ENCODE measurements around the gene PRLR. TPM values are rescaled to one million over a fixed set of nuclear protein-coding genes. Genes with fewer than 3 reads are reported as not detected.

The PRLR gene
- total RNA-seq, 3 donors from 2014 or later (not counting 1 experiment from before 2014, with no cell fraction given), result 0.05 to 0.16 (median 0.09) TPM

DNA sequence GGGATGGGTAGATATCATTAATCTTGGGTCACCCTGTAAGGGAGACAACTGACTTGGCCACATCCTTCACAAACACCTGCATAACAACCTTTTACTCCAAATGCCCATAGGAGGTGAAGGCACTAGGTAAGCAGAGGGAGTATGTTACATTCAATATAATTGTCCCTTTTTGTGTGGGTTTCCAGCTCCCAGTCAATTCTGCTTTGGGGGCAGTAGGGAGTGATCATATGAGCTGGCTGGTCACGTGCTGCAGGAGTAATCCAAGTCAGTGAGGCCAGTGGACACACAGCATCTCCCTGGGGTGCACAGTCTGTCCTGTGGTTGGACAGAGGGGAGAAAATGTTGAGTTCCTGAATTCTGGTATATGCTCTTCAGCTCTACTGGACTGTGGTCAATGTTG, 181.4 kb downstream of the PRLR start:
- no peaks in the 10 kb centered on the region for H3K9me3 ChIP-seq (ENCODE audit: control insufficient read depth, insufficient read depth, low read length)
- H3K27me3 Mint-ChIP-seq (ENCODE audit: low read depth in 2 of 2), result peaks cover 5% of the 10 kb centered on the region in 2 donors
- TF ChIP-seq, protein P1, sequence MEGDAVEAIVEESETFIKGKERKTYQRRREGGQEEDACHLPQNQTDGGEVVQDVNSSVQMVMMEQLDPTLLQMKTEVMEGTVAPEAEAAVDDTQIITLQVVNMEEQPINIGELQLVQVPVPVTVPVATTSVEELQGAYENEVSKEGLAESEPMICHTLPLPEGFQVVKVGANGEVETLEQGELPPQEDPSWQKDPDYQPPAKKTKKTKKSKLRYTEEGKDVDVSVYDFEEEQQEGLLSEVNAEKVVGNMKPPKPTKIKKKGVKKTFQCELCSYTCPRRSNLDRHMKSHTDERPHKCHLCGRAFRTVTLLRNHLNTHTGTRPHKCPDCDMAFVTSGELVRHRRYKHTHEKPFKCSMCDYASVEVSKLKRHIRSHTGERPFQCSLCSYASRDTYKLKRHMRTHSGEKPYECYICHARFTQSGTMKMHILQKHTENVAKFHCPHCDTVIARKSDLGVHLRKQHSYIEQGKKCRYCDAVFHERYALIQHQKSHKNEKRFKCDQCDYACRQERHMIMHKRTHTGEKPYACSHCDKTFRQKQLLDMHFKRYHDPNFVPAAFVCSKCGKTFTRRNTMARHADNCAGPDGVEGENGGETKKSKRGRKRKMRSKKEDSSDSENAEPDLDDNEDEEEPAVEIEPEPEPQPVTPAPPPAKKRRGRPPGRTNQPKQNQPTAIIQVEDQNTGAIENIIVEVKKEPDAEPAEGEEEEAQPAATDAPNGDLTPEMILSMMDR (IDR thresholded peaks at IDR 0.05), result no peak
- no peak overlapping the region for H3K4me3 ChIP-seq (ENCODE audit: low read length)
- H3K4me1 Mint-ChIP-seq, result no peaks in the 10 kb centered on the region
- no peak overlapping the region for H3K27ac ChIP-seq (ENCODE audit: low read length)
- no peaks in the 10 kb centered on the region for H3K36me3 ChIP-seq (ENCODE audit: control insufficient read depth, insufficient read depth, low read length)
- H3K27ac Mint-ChIP-seq, result no peak overlapping the region
- H3K4me3 Mint-ChIP-seq, result no peak overlapping the region
- no peak for DNase-seq
- no peaks in the 10 kb centered on the region for H3K4me1 ChIP-seq (ENCODE audit: control insufficient read depth, insufficient read depth, low read length)
- H3K9me3 Mint-ChIP-seq, result peaks cover 0 to 5% of the 10 kb centered on the region in 2 donors
- WGBS (ENCODE audit: insufficient coverage), result 78% methylated on average over 1 of the region's 1 CpG
- H3K27me3 ChIP-seq (ENCODE audit: control insufficient read depth, insufficient read depth, low read length), result no peaks in the 10 kb centered on the region
- intact Hi-C loops (cut with micrococcal nuclease), result no loop called here
- no peak for ATAC-seq
- H3K36me3 Mint-ChIP-seq, result no peaks in the 10 kb centered on the region

DNA sequence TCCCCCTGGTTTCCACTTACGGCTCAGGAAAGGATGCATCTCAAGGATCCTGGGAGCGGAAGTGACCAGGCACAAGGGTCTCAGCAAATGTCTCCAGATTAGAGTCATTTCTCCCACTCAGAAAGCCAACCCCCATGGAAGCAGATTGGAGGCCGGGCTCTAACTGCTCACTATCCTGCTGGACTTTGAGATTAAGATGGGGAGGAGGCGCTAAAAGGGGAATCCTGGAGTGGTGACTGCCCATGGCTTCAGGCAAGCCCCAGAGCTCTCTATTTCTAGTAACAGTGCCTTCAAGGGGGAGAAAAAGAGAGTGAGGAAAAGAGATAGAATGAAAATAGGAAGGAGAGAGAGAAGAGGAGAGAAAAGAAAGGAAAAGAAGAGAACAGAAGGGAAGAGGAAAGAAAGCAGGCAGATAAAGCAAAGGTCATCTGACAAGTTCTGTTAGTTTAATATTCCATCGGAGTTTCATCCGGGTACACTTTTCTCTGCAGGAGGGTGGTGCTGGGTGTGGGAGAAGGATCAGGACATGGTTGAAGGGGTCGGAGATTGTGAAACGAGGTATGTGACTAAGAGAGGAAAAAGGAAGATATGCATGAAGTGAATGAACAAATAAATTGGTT, 182.4 kb downstream of the PRLR start, which contains the start of gene AGXT2:
AGXT2 (minus strand) TSS at position 165 of the 620 bp plus-strand sequence; CDS start at position 108, 57 bp downstream.
- ATAC-seq, result no peak
- intact Hi-C loops (cut with micrococcal nuclease), result no loop called here
- Histone ChIP-seq H3K36me3 (ENCODE audit: control insufficient read depth, insufficient read depth, low read length) (no peaks in the 10 kb centered on the region), H3K4me3 (ENCODE audit: low read length) (no peak within 1 kb of the TSS), H3K9me3 (ENCODE audit: control insufficient read depth, insufficient read depth, low read length) (no peaks in the 10 kb centered on the region), H3K4me1 (ENCODE audit: control insufficient read depth, insufficient read depth, low read length) (no peaks in the 10 kb centered on the region), H3K27me3 (ENCODE audit: control insufficient read depth, insufficient read depth, low read length) (no peaks in the 10 kb centered on the region), H3K27ac (ENCODE audit: low read length) (no peak within 1 kb of the TSS)
- TF ChIP-seq, protein P1 (IDR thresholded peaks at IDR 0.05), result no peak
- Mint-ChIP-seq H3K27me3 (ENCODE audit: low read depth in 2 of 2) (peaks cover 0 to 5% of the 10 kb centered on the region in 2 donors), H3K27ac (no peak within 1 kb of the TSS), H3K4me3 (no peak within 1 kb of the TSS), H3K4me1 (no peaks in the 10 kb centered on the region), H3K36me3 (no peaks in the 10 kb centered on the region), H3K9me3 (peaks cover 0 to 5% of the 10 kb centered on the region in 2 donors)
- 90% methylated on average over 8 of the region's 8 CpGs for WGBS (ENCODE audit: insufficient coverage)
- no peak for DNase-seq

DNA sequence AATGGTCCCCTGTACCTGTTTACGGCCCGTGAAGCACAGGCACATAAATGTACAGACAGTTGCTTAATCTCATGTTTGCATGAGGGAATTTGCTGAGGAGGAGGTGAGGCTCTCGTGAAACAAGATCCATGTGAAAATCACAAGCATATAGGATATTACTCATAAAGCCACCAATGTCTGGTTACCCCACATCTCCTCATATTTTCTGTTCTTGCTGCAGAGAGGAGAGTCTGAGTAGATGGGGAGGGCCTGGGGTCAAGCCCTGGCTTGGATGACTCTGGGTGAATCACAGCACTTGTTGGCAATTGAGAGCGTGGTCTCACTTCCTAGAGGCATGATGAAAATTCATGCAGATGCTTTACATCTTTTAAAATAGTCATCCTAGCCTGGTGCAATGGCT, 183.5 kb downstream of the PRLR start:
- DNase-seq, result no peak
- Histone ChIP-seq H3K4me1 (ENCODE audit: control insufficient read depth, insufficient read depth, low read length) (no peaks in the 10 kb centered on the region), H3K4me3 (ENCODE audit: low read length) (no peak overlapping the region), H3K9me3 (ENCODE audit: control insufficient read depth, insufficient read depth, low read length) (no peaks in the 10 kb centered on the region), H3K27me3 (ENCODE audit: control insufficient read depth, insufficient read depth, low read length) (no peaks in the 10 kb centered on the region), H3K36me3 (ENCODE audit: control insufficient read depth, insufficient read depth, low read length) (no peaks in the 10 kb centered on the region), H3K27ac (ENCODE audit: low read length) (no peak overlapping the region)
- no peaks in the 10 kb centered on the region for H3K4me1 Mint-ChIP-seq
- intact Hi-C loops (cut with micrococcal nuclease), result no loop called here
- no peak overlapping the region for H3K27ac Mint-ChIP-seq
- ATAC-seq, result no peak
- no peak overlapping the region for H3K4me3 Mint-ChIP-seq
- no peaks in the 10 kb centered on the region for H3K36me3 Mint-ChIP-seq
- peaks cover 0 to 7% of the 10 kb centered on the region in 2 donors for H3K27me3 Mint-ChIP-seq (ENCODE audit: low read depth in 2 of 2)
- TF ChIP-seq, protein P1 (IDR thresholded peaks at IDR 0.05), result no peak
- H3K9me3 Mint-ChIP-seq, result peaks cover 0 to 5% of the 10 kb centered on the region in 2 donors
- 96% methylated on average over 3 of the region's 4 CpGs for WGBS (ENCODE audit: insufficient coverage)

DNA sequence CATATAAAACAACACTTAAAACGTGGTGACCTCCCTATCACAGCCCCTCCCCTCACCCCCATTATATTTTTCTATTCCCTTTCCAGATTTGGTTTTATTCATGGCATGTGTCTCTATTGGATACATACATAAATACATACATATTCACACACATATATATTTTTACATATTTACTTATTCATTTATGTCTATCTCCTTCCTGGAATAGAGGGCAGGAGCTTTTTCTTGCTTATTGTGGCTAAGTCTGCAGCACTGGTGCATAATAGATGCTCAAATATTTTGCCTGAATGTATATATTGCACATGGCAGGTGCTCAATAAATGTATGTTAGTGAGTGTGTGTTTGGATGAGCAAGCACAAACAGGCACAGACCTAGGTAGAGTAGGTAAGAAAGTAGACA, 185.0 kb downstream of the PRLR start:
- peaks cover 0 to 7% of the 10 kb centered on the region in 2 donors for H3K27me3 Mint-ChIP-seq (ENCODE audit: low read depth in 2 of 2)
- Histone ChIP-seq H3K4me3 (ENCODE audit: low read length) (no peak overlapping the region), H3K27ac (ENCODE audit: low read length) (no peak overlapping the region), H3K9me3 (ENCODE audit: control insufficient read depth, insufficient read depth, low read length) (no peaks in the 10 kb centered on the region), H3K4me1 (ENCODE audit: control insufficient read depth, insufficient read depth, low read length) (no peaks in the 10 kb centered on the region), H3K27me3 (ENCODE audit: control insufficient read depth, insufficient read depth, low read length) (no peaks in the 10 kb centered on the region), H3K36me3 (ENCODE audit: control insufficient read depth, insufficient read depth, low read length) (no peaks in the 10 kb centered on the region)
- intact Hi-C loops (cut with micrococcal nuclease), result no loop called here
- no peaks in the 10 kb centered on the region for H3K4me1 Mint-ChIP-seq
- H3K9me3 Mint-ChIP-seq, result peaks cover 0 to 5% of the 10 kb centered on the region in 2 donors
- no peak overlapping the region for H3K27ac Mint-ChIP-seq
- no peak overlapping the region for H3K4me3 Mint-ChIP-seq
- 53% methylated on average over 1 of the region's 1 CpG for WGBS (ENCODE audit: insufficient coverage)
- H3K36me3 Mint-ChIP-seq, result no peaks in the 10 kb centered on the region
- ATAC-seq, result no peak
- TF ChIP-seq, protein P1 (IDR thresholded peaks at IDR 0.05), result no peak
- no peak for DNase-seq

Data from natural killer cell (primary cell).